Sigmoid colon (tissue), 4 donors: ENCODE results near the gene LRRC10.

Experiments
- CTCF ChIP-seq, 4 experiments: fragments of 450-650 bp in 3 of 4; fragments of 200-600 bp in 1 of 4; IDR thresholded peaks; one replicate each; pipeline ENCODE4 v1.5.1; 2016 to 2019; ENCODE audit warnings: antibody characterized with exemption in 4 of 4, mild to moderate bottlenecking in 3 of 4, moderate library complexity in 2 of 4
- EP300 ChIP-seq, 4 donors: sonication (generic); formaldehyde crosslinking; IDR thresholded peaks; one replicate each; pipeline ENCODE4 v1.6.1; 2017; ENCODE audit warnings: antibody characterized with exemption in 4 of 4
- POLR2A ChIP-seq, 2 donors: fragments of 450-650 bp; IDR thresholded peaks; one replicate each; pipeline ENCODE4 v1.6.1; 2016; ENCODE audit warnings: antibody characterized with exemption in 2 of 2, mild to moderate bottlenecking in 2 of 2, moderate library complexity in 2 of 2
- POLR2AphosphoS5 ChIP-seq, 4 donors: sonication (generic); formaldehyde crosslinking; IDR thresholded peaks; one replicate each; pipeline ENCODE4 v1.6.1; 2017; ENCODE audit warnings: antibody characterized with exemption in 4 of 4

GRCh38 chr12:69647178-69647577 lies 36.5 kb upstream of the LRRC10 start:
- TF ChIP-seq POLR2A (IDR thresholded peaks at IDR 0.05) (no peak), CTCF (IDR thresholded peaks at IDR 0.05) (no peak), EP300 (IDR thresholded peaks at IDR 0.05) (no peak), POLR2AphosphoS5 (IDR thresholded peaks at IDR 0.05) (no peak)
